ENCODE measurements around the gene AGPAT3.

The AGPAT3 gene

GRCh38 chr21:43958364-43959158 lies 93.5 kb downstream of the AGPAT3 start:
- DNase-seq: no peak

DNA sequence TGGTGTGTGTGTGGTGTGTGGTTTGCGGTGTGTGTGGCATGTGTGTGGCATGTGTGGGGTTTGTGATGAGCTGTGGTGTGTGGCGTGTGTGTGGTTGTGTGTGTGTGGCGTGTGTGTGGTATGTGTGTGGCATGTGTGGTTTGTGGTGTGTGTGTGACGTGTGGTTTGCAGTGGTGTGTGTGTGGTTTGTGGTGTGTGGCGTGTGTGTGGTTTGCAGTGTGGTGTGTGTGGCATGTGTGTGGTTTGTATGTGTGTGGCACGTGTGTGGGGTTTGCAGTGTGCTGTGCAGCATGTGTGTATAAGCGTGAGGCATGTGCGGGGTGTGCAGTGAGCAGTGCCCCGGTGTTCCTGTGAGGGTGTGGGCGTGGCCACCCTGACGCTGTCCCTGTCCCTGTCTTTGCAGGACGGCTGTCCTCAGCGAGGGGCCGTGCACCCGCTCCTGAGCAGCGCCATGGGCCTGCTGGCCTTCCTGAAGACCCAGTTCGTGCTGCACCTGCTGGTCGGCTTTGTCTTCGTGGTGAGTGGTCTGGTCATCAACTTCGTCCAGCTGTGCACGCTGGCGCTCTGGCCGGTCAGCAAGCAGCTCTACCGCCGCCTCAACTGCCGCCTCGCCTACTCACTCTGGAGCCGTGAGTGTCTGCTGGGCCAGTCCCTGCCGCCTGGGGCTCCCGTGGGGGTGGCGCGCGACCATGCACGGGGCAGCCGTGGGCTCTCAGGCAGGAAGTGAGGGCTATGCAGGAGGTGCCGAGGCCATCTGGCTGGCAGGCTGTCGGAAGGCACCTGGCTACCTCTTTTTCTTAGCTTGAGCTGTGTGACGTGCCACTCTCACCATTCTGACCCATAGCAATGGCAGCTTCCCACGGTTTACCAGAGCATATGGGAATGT lies 94.5 kb downstream of the AGPAT3 start:
- no peak for DNase-seq

DNA sequence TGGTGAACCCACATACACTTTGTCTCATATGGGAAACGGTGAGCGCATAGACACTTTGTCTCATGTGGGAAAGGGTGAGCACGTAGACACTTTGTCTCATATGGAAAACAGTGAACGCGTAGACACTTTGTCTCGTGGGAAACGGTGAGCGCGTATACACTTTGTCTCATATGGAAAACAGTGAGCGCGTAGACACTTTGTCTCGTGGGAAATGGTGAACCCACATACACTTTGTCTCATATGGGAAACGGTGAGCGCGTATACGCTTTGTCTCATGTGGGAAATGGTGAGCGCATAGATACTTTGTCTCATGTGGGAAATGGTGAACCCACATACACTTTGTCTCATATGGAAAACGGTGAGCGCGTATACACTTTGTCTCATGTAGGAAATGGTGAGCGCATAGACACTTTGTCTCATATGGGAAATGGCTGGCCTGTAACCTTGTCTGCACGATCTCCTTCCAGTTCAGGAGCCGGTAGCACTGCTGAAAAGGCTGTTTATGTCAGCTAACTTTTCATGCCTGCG lies 96.4 kb downstream of the AGPAT3 start:
- no peak for DNase-seq

DNA sequence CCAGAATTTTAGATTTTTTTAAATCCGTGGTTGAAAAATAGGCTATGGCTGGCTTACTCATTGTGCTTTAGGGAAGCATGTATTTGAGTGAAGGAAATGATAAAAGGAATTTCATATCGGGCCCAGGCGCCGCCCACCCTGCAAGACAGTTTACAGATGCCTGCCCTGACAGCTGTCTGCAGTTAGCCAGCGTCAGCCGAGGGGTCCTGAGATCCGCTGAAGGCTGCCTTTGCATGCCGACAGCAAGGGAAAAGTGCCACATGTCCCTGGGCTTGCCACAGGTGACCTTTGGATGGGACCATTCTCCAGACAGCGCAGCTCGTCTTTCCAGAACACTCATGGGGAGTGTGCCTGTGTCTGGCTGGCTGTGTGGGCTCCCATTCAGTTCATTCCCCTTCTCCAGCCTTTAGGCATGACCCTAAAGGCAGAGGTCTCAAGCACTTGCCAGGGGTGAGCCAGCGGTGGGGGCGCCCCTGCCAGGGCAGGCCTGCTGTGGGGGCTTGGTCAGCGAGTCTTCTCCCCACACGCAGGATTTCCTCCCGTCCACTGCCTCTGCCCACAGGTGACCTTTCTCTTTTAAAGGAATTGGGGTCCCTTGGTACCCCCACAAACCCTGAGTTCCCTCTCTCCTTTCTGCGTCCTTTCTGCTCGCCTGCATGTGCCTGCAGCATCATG lies 101.0 kb downstream of the AGPAT3 start:
- DNase-seq: no peak

DNA sequence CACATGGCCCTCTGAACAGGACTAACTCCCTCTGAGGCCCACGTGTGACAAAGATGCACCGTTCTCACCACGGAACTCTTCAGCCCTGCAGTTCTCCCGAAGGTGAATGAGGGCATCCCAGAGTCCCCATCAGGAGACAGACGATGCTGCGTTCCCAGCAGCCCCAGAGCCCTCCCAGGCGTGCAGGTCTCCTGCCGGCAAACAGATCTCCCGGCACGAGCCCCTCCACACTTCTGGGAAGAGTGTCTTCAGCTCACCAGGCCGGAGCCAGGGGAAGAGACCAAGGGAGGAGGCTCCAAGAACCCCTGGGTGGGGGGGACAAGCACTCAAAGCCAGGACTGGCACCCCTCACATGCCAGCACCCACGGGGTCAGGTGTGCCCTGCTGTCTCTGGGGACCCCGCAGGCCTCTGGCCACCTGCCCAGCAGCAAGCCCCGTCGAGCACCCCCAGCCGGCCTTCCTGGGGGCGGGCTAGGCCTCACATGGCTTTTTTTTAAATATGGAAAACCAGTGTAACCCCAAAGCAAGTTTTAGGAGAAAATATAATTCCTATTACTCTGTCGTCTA lies 102.0 kb downstream of the AGPAT3 start:
- no peak for DNase-seq

- DNase-seq: no peak
These were observed 103.0 kb downstream of the AGPAT3 start for GRCh38 chr21:43967981-43968380.

DNA sequence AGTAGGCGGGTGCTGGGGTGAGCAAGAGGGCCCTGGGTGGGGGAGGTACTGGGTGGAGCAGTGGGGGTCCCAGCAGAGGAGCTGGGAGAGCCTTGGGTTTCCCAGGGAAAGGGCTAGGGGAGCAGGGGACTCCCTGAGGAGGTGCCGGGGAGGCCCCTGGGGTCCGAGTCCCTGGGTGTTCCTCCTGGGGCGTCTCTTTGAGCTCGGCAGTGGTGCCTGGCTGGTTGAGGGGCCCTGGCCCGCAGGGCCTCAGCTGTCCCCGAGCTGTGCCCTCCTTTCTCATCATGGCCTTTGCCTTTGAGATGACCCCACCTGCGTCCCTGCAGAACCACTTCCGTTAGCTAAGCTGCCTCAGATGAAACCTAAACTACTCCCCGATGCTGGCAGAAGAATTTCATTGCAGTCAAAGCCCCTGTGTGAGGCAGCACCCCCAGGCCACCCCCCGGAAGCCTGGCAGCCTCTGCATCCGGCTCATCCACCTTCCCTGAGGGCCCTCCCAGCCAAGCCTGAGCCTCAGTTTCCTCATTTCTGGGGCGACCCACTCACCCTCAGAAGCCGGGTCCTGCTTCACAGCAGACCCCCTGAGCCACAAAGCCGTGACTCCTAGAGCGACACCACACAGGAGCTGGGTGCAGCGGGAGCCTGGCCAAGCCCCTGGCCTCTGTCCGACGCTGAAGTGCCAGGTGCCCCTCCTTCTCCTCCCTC lies 103.5 kb downstream of the AGPAT3 start:
- no peak for DNase-seq

GRCh38 chr21:43969115-43969444 lies 104.1 kb downstream of the AGPAT3 start:
- no peak for DNase-seq

DNA sequence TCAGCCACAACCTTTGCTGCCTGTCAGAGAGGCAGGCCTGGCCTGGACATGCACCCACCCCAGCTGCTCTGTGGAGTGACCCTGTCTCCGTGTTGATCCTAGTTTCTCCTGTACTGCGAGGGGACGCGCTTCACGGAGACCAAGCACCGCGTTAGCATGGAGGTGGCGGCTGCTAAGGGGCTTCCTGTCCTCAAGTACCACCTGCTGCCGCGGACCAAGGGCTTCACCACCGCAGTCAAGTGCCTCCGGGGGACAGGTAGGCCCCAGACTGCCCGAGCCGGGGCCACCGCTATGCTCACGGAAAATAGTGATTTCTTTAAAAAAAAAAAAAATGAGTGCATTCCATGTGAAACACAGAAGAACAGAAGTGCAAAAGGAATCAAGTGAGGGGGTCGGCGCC lies 105.5 kb downstream of the AGPAT3 start:
- no peak for DNase-seq

GRCh38 chr21:43971201-43971991 lies 106.4 kb downstream of the AGPAT3 start:
- DNase-seq: no peak

DNA sequence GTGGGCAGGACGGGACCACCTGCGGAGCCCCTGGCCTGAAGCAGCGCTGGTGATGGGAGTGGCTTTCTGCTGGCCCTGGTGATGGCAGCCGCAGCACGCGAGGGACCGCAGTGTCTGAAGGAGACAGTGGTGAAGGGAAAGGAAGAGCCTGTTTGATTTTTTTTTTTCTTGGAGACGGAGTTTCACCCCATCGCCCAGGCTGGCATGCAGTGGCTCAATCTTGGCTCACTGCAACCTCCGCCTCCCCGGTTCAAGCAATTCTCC lies 106.9 kb downstream of the AGPAT3 start:
- DNase-seq: no peak

DNA sequence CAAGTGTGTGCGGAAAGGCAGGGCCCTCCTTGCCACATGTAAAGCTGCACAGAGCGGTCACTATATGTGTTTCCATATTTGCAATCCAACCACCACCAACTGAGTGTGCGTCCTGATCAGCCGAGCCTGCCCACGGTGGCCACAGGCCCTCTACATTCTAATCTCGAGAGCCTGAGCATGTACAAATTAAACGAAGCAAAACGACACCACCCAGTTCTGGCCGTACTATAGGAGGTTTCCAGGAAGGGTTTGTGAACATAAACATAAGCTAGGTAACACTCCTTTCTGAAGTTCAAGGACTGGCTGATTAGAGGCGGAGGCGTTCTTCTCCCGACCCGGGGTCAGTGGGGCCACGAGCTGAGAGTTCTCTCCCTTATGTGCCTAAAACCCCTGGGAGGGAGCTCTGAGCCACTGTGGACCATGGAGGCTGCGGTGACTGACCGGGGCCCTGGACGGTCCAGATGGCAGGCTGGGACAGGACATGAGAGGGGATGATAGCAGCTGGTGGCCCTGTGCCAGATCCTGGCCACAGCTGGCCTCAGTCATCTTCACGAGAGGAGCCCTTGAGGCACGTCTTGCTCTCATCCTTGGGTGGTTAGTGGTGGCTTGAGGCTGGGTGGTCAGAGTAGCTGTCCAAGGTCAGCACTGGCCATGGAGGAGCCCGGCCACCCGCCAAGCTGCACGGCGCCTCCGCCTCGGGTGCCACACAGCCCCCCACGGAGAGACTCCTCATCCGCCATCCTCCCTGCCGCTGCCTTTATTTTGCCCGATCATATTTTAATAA lies 108.0 kb downstream of the AGPAT3 start:
- no peak for DNase-seq

GRCh38 chr21:43973634-43973955 lies 108.6 kb downstream of the AGPAT3 start:
- DNase-seq: no peak

DNA sequence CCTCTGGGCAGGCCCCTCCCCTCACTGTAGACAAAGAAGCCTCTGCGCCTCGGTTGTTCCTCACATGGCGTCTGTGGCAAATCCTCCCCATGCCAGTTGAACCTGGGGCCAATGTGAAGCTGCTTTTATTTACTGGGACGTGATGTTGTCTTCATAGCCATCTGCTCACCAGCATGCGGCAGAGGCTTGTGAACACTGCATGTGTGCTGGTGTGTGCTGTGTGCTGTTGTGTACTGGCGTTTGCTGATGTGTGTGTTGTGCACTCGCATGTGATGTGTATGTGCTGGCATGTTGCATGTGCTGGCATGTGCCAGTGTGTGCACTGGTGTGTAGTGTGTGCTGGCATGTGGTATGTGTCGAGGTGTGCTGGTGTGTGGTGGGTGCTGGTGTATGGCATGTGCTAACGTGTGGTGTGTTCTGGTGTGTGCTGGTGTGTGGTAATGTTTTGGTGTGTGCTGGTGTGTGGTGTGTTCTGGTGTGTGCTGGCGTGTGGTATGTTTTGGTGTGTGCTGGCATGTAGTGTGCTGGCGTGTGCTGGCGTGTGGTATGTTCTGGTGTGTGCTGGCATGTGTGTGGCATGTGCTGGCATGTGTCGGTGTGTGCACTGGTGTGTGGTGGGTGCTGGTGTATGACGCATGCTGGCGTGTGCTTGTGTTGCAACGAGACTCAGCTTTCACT lies 109.9 kb downstream of the AGPAT3 start:
- no peak for DNase-seq

- peak; percentile 83 for DNase-seq
These were observed 110.6 kb downstream of the AGPAT3 start for GRCh38 chr21:43975469-43976098.

DNA sequence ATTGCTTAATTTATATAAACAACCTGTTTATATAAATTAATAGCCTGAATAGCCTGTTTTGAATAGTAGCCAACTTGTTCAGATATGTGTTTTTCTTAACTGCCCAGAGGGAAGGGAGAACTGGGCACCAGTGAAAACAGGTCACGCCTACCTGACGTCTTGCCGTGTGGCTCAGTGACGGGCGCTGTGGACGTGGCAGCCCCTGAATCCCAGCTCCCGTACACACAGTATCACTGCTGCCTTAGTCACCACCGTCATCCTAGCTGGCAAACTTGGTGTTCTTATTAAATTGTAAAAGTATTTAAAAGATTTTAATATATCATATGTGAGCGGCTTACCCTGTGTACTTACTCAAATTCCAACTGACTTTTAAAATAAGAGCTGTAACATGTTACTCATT lies 111.6 kb downstream of the AGPAT3 start:
- no peak for DNase-seq

GRCh38 chr21:43978060-43978459 lies 113.0 kb downstream of the AGPAT3 start:
- DNase-seq: no peak

DNA sequence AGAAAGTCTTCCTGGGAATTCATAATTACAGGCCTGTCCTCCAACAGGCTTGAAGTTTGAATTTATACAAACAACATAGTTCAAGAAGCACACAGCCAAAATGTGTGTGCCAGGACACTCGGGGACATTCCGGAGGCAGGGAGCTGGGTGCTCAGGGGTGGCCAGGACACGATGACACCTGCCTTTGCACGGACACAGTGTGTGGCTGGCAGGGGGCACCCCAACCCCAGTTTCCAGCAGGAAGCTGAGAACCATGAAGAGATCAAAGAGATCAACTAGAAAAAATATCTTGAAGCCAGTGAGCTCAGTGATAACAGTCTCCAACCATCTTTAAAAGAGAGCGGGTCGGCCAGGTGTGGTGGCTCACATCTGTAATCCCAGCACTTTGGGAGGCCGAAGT lies 114.6 kb downstream of the AGPAT3 start:
- DNase-seq: no peak

GRCh38 chr21:43981151-43981870 lies 116.3 kb downstream of the AGPAT3 start:
- no peak for DNase-seq

GRCh38 chr21:43981871-43982210 lies 116.8 kb downstream of the AGPAT3 start:
- no peak for DNase-seq

Data from activated CD4-positive, alpha-beta T cell treated with anti-CD3 and anti-CD28 coated beads, Interleukin-10, Interleukin-2, amounts not matched to agents 100 ng/mL and 50 ng/mL, durations not matched to agents 16 hours and 8 hours (primary cell).